MM.1S (cell line): ENCODE results near the gene GALR2.
"Not testable (repeated sequence)": the region's sequence is repeated elsewhere in the genome, so short reads cannot be mapped to it uniquely, and the experiment has no call there.

Source experiments
- DNase-seq: peaks from one replicate; pipeline ENCODE4 v3.0.0-alpha.2; 2015
- H2AFZ ChIP-seq: fragments of 300-600 bp; sonication (generic); 2 replicates; pipeline ENCODE4 v1.6.0; 2016; ENCODE audit warnings: antibody characterized with exemption, low read length
- H3F3A ChIP-seq: fragments of 300-600 bp; sonication (generic); 2 replicates; pipeline ENCODE4 v1.6.1; 2016; ENCODE audit warnings: mild to moderate bottlenecking, antibody characterized with exemption, low read length, moderate library complexity, mixed read lengths; ENCODE audit not compliant: insufficient read depth
- H3K27ac ChIP-seq: fragments of 300-600 bp; sonication (generic); 2 replicates; pipeline ENCODE4 v1.5.1; 2016; ENCODE audit warnings: mild to moderate bottlenecking, low read length
- H3K27me3 ChIP-seq: fragments of 300-600 bp; sonication (generic); replicated peaks from 2 replicates; pipeline ENCODE4 v1.6.0; 2016; ENCODE audit warnings: low read length; ENCODE audit not compliant: insufficient read depth
- H3K36me3 ChIP-seq: fragments of 300-600 bp; sonication (generic); replicated peaks from 2 replicates; pipeline ENCODE4 v1.6.1; 2016; ENCODE audit warnings: mild to moderate bottlenecking, low read length, mixed read lengths; ENCODE audit not compliant: insufficient read depth
- H3K4me1 ChIP-seq: fragments of 300-600 bp; sonication (generic); 2 replicates; pipeline ENCODE4 v1.6.1; 2016; ENCODE audit warnings: low read length, mixed read lengths
- H3K4me2 ChIP-seq: fragments of 300-600 bp; sonication (generic); 2 replicates; pipeline ENCODE4 v1.6.0; 2016; ENCODE audit warnings: low read depth, low read length
- H3K4me3 ChIP-seq: fragments of 300-600 bp; sonication (generic); 2 replicates; pipeline ENCODE4 v1.5.1; 2016; ENCODE audit warnings: low read length, mixed read lengths
- H3K79me2 ChIP-seq: fragments of 300-600 bp; sonication (generic); 2 replicates; pipeline ENCODE4 v1.6.1; 2016; ENCODE audit warnings: mixed run types, low read length, mixed read lengths
- H3K9ac ChIP-seq: fragments of 300-600 bp; sonication (generic); 2 replicates; pipeline ENCODE4 v1.6.1; 2016; ENCODE audit warnings: low read length, mixed read lengths
- H3K9me2 ChIP-seq: fragments of 300-600 bp; sonication (generic); replicated peaks from 2 replicates; pipeline ENCODE4 v1.6.1; 2016; ENCODE audit warnings: mild to moderate bottlenecking, low read length, mixed read lengths; ENCODE audit not compliant: insufficient read depth
- H3K9me3 ChIP-seq: fragments of 300-600 bp; sonication (generic); replicated peaks from 2 replicates; pipeline ENCODE4 v1.6.1; 2016; ENCODE audit warnings: mild to moderate bottlenecking, low read length, mixed read lengths; ENCODE audit not compliant: insufficient read depth
- H4K20me1 ChIP-seq: fragments of 300-600 bp; sonication (generic); 2 replicates; pipeline ENCODE4 v1.6.1; 2016; ENCODE audit warnings: mild to moderate bottlenecking, low read length, moderate library complexity, mixed read lengths; ENCODE audit not compliant: insufficient read depth
- EZH2 ChIP-seq: fragments of 300-600 bp; sonication (generic); optimal IDR thresholded peaks from 2 replicates; pipeline ENCODE3; 2017; ENCODE audit warnings: low read depth, mild to moderate bottlenecking, antibody characterized with exemption, low read length, mixed read lengths
- EZH2phosphoT487 ChIP-seq: fragments of 300-600 bp; sonication (generic); IDR thresholded peaks from 2 replicates; pipeline ENCODE4 v1.6.1; 2018; ENCODE audit warnings: antibody characterized with exemption, low read length
- TF ChIP-seq, protein P1 (sequence below): fragments of 300-600 bp; sonication (generic); IDR thresholded peaks from 2 replicates; pipeline ENCODE4 v1.5.1; 2016; ENCODE audit warnings: antibody characterized with exemption, low read length, mixed read lengths

The GALR2 gene

DNA sequence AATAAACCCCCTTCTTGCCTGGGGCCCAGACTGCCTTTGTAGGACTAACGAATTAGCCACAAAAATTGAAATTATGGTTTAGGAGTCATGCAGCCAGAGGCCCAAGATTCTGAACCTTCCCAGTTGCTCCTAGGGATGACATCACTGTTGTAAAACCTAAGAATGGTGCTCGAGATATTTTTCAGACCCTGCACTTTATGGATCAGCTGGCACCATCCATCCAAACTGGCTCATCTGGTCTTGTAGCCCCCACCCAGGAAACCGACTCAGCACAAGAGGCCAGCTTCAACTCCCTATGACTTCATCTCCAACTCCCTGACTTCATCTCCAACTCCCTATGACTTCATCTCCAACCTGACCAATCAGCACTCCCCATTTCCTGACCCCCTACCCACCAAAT lies 36.5 kb upstream of the GALR2 start:
- Histone ChIP-seq H3K9me2 (no peaks in the 10 kb centered on the region), H3K27ac (no peak overlapping the region), H3K79me2 (no peaks in the 10 kb centered on the region), H3K4me1 (no peaks in the 10 kb centered on the region), H3K4me2 (no peak overlapping the region), H2AFZ (no peak overlapping the region), H3F3A (no peaks in the 10 kb centered on the region), H3K4me3 (no peak overlapping the region), H4K20me1 (no peaks in the 10 kb centered on the region), H3K9me3 (no peaks in the 10 kb centered on the region), H3K9ac (no peak overlapping the region), H3K36me3 (0 out of 2 replicates have a peak, but pooled peaks cover 4% of the 10 kb centered on the region), H3K27me3 (no peaks in the 10 kb centered on the region)
- no peak for DNase-seq
- TF ChIP-seq, protein P1, sequence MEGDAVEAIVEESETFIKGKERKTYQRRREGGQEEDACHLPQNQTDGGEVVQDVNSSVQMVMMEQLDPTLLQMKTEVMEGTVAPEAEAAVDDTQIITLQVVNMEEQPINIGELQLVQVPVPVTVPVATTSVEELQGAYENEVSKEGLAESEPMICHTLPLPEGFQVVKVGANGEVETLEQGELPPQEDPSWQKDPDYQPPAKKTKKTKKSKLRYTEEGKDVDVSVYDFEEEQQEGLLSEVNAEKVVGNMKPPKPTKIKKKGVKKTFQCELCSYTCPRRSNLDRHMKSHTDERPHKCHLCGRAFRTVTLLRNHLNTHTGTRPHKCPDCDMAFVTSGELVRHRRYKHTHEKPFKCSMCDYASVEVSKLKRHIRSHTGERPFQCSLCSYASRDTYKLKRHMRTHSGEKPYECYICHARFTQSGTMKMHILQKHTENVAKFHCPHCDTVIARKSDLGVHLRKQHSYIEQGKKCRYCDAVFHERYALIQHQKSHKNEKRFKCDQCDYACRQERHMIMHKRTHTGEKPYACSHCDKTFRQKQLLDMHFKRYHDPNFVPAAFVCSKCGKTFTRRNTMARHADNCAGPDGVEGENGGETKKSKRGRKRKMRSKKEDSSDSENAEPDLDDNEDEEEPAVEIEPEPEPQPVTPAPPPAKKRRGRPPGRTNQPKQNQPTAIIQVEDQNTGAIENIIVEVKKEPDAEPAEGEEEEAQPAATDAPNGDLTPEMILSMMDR = no peak
- no peak for TF ChIP-seq EZH2phosphoT487
- no peak for TF ChIP-seq EZH2

DNA sequence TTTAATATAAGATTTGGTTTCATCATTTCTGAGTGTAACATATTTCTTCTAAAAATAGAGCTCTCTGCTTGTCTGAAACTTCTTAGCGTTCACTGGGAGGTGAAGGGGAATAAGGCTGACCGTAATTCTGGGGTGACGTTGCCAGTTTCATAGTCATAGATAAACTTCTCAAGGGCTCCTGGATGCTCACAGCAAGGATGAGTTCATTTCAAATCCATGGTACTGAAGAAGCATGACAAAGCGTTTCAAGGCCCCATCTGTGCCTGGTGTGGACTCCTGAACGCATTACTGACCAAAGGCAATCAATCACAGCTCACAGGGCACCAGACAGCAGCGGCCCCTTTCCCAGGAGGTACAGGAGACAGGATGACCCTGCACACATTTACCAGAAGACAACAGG lies 35.5 kb upstream of the GALR2 start:
- Histone ChIP-seq H3K79me2 (no peaks in the 10 kb centered on the region), H3K4me1 (no peaks in the 10 kb centered on the region), H3K9me3 (no peaks in the 10 kb centered on the region), H3F3A (no peaks in the 10 kb centered on the region), H2AFZ (no peak overlapping the region), H3K9me2 (no peaks in the 10 kb centered on the region), H3K27me3 (no peaks in the 10 kb centered on the region), H3K4me3 (no peak overlapping the region), H3K9ac (no peak overlapping the region), H3K27ac (no peak overlapping the region), H3K4me2 (no peak overlapping the region), H4K20me1 (no peaks in the 10 kb centered on the region), H3K36me3 (0 out of 2 replicates have a peak, but pooled peaks cover 4% of the 10 kb centered on the region)
- TF ChIP-seq EZH2phosphoT487 = no peak
- no peak for TF ChIP-seq EZH2
- TF ChIP-seq, protein P1 = no peak
- no peak for DNase-seq

DNA sequence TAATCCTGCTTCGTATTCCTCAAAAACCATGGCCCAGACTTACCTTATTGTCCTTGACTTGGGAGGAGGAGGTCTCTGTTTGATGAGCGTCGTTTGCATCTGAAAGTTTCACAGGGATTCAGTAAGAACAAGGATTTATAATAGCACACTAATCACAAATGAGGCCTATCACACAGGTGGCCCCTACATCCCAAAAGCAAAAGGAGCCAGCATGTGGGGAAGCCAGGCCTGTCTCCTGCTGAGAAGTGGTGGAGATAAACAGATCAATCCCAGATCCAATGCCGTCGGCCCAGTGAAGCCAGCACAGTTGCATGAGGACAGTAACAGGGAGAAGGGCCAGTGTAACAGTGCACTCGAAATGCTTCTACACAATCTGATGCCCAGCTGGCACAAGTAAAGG lies 34.2 kb upstream of the GALR2 start:
- Histone ChIP-seq H3F3A (no peaks in the 10 kb centered on the region), H3K79me2 (no peaks in the 10 kb centered on the region), H3K4me1 (no peaks in the 10 kb centered on the region), H3K27ac (no peak overlapping the region), H2AFZ (no peak overlapping the region), H3K4me2 (no peak overlapping the region), H4K20me1 (no peaks in the 10 kb centered on the region), H3K9me3 (no peaks in the 10 kb centered on the region), H3K36me3 (peaks cover 8% of the 10 kb centered on the region; the same call in 1 of the 2 replicates), H3K4me3 (no peak overlapping the region), H3K27me3 (no peaks in the 10 kb centered on the region), H3K9me2 (no peaks in the 10 kb centered on the region), H3K9ac (no peak overlapping the region)
- DNase-seq = no peak
- no peak for TF ChIP-seq EZH2
- no peak for TF ChIP-seq EZH2phosphoT487
- TF ChIP-seq, protein P1 = no peak

DNA sequence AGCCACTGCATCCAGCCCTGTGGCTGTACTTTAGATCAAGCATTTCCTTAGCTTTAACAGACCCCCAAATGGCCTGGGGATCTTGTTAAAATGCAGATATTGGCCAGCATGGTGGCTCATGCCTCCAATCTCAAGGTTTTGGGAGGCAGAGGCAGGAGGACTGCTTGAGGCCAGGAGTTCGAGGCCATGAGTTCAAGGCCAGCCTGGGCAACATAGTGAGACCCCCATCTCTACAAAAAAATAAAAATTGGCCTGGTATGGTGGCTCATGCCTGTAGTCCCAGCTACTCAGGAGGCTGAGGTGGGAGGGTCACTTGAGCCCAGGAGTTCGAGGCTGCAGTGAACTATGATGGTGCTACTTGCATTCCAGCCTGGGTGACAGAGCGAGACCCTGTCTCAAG lies 31.7 kb upstream of the GALR2 start:
- H3K9ac ChIP-seq, H3K9me2 ChIP-seq, H4K20me1 ChIP-seq, H3K9me3 ChIP-seq, H2AFZ ChIP-seq, H3K79me2 ChIP-seq, H3K4me2 ChIP-seq, H3K27ac ChIP-seq, H3K4me3 ChIP-seq, H3K27me3 ChIP-seq, H3F3A ChIP-seq, DNase-seq, H3K4me1 ChIP-seq: not testable (repeated sequence)
- peaks cover 14% of the 10 kb centered on the region for H3K36me3 ChIP-seq

DNA sequence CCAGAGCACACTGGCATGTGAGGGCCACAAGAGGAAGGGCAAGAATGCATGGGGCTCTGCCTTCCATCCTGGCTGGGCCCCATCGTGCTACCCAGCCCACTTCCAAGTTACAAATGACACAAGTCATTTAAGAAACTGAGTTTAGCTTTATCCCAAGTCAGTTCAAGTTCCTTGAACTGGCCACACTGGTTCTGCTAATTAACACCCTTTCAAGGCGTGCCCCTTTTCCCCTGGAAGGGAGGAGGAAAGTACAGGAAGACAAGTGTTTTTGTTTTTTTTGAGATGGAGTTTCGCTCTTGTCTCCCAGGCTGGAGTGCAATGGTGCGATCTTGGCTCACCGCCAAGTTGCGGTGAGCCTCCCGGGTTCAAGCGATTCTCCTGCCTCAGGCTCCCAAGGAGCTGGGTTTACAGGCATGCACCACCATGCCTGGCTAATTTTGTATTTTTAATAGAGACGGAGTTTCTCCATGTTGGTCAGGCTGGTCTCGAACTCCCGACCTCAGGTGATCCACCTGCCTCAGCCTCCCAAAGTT lies 30.0 kb upstream of the GALR2 start:
- H2AFZ ChIP-seq, H3K36me3 ChIP-seq, H4K20me1 ChIP-seq, H3K9me3 ChIP-seq, H3K4me2 ChIP-seq, H3K9me2 ChIP-seq, H3K4me3 ChIP-seq, H3K27me3 ChIP-seq, DNase-seq, H3K27ac ChIP-seq, H3K9ac ChIP-seq, H3F3A ChIP-seq: not testable (repeated sequence)
- Histone ChIP-seq H3K79me2 (peaks cover 19% of the 10 kb centered on the region), H3K4me1 (peaks cover 17% of the 10 kb centered on the region)
